Glutamatergic neuron (in vitro differentiated cells): ENCODE results near the gene SMCO2. TPM values are rescaled to one million over a fixed set of nuclear protein-coding genes. Genes with fewer than 3 reads are reported as not detected.
"Not testable (repeated sequence)": the region's sequence is repeated elsewhere in the genome, so short reads cannot be mapped to it uniquely, and the experiment has no call there.

Source experiments
- DNase-seq: peaks from one replicate; pipeline ENCODE4 v3.0.0; 2022
- H3K27ac Mint-ChIP-seq: one replicate; pipeline ENCODE4 v1.8.0; 2020; ENCODE audit warnings: mild to moderate bottlenecking, mixed read lengths, inconsistent platforms; ENCODE audit not compliant: unreplicated experiment
- H3K27me3 Mint-ChIP-seq: one replicate; pipeline ENCODE4 v1.8.0; 2020; ENCODE audit warnings: mild to moderate bottlenecking, moderate library complexity, mixed read lengths, inconsistent platforms; ENCODE audit not compliant: unreplicated experiment
- H3K36me3 Mint-ChIP-seq: one replicate; pipeline ENCODE4 v1.8.0; 2020; ENCODE audit warnings: mild to moderate bottlenecking, mixed read lengths, inconsistent platforms; ENCODE audit not compliant: unreplicated experiment
- H3K4me1 Mint-ChIP-seq: one replicate; pipeline ENCODE4 v1.8.0; 2020; ENCODE audit warnings: mild to moderate bottlenecking, low read depth, mixed read lengths, inconsistent platforms; ENCODE audit not compliant: unreplicated experiment
- H3K4me3 Mint-ChIP-seq: one replicate; pipeline ENCODE4 v1.8.0; 2020; ENCODE audit warnings: mild to moderate bottlenecking, mixed read lengths, inconsistent platforms; ENCODE audit not compliant: unreplicated experiment
- H3K9me3 Mint-ChIP-seq: one replicate; pipeline ENCODE4 v1.8.0; 2020; ENCODE audit warnings: mild to moderate bottlenecking, moderate library complexity, mixed read lengths, inconsistent platforms; ENCODE audit not compliant: unreplicated experiment
- CTCF ChIP-seq: fragments of 200-600 bp; sonication (generic); IDR thresholded peaks from one replicate; pipeline ENCODE4 v1.5.0; 2021; ENCODE audit not compliant: partially characterized antibody, unreplicated experiment
- total RNA-seq: library from RNA; stranded (reverse); fragmentation: NEBNext Ultra II Directional; extraction: Animal tissue kit (Norgen Biotek cat#: 25700); gene quantifications from one replicate; pipeline ENCODE4 v1.2.1, GENCODE V29; 2021; ENCODE audit not compliant: unreplicated experiment

Gene SMCO2
- total RNA-seq, 1 donor from 2014 or later: not detected

GRCh38 chr12:27539191-27539631, 92.7 kb downstream of the SMCO2 start:
- Mint-ChIP-seq H3K36me3 (no peaks in the 10 kb centered on the region), H3K4me3 (no peak overlapping the region), H3K27ac (no peak overlapping the region), H3K27me3 (no peaks in the 10 kb centered on the region), H3K4me1 (peaks cover 10% of the 10 kb centered on the region), H3K9me3 (peaks cover 2% of the 10 kb centered on the region)
- TF ChIP-seq CTCF: no peak
- no peak for DNase-seq

DNA sequence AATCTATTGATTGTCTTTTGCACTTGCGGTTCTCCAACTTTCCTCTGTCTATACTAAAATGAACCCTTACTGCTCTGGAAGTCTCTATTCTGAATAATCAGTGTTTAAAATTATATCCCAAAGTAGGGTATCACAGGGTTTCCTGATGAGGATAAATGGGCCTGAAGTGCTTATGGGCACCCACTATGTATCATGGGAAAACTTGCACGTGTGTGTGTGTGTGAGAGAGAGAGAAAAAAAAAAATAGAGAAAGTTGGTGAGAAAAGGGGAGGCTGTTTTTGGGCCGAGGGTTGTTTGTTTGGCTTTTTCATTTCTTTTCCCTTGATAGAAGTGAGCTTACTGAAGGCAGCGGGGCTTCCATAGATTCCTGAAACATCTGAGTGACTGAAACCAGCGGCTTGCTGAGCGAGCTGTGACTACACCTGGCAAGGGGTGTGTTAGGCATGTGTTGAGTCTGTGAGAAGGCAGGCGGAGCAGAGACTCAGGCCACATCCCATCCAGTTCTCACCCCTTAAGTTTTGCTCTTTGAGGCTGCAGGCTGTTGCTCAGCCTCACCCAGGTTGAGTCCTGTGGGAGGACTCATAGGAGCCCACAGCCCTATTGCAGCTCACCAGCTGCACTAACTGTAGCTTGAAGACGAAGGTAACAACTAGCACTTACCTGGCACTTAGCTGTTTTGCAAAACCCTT, 94.6 kb downstream of the SMCO2 start:
- DNase-seq: no peak
- Mint-ChIP-seq H3K4me3 (no peak overlapping the region), H3K27ac (no peak overlapping the region), H3K9me3 (peaks cover 4% of the 10 kb centered on the region), H3K4me1 (peaks cover 5% of the 10 kb centered on the region), H3K27me3 (no peaks in the 10 kb centered on the region), H3K36me3 (no peaks in the 10 kb centered on the region)
- TF ChIP-seq CTCF: no peak

GRCh38 chr12:27542628-27543027, 96.1 kb downstream of the SMCO2 start:
- Mint-ChIP-seq H3K4me1 (peaks cover 5% of the 10 kb centered on the region), H3K27me3 (no peaks in the 10 kb centered on the region), H3K36me3 (no peaks in the 10 kb centered on the region), H3K9me3 (peaks cover 2% of the 10 kb centered on the region), H3K27ac (no peak overlapping the region), H3K4me3 (no peak overlapping the region)
- no peak for DNase-seq
- no peak for TF ChIP-seq CTCF

DNA sequence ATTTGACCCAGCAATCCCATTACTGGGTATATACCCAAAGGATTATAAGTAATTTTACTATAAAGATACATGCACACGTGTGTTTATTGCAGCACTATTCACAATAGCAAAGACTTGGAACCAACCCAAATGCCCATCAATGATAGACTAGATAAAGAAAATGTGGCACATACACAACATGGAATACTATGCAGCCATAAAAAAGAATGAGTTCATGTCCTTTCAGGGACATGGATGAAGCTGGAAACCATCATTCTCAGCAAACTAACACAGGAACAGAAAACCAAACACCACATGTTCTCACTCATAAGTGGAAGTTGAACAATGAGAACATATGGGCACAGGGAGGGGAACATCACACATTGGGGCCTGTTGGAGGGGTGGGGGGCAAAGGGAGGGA, 98.3 kb downstream of the SMCO2 start:
- not testable (repeated sequence) for DNase-seq, H3K9me3 Mint-ChIP-seq, H3K36me3 Mint-ChIP-seq, H3K4me3 Mint-ChIP-seq, H3K27me3 Mint-ChIP-seq, H3K27ac Mint-ChIP-seq
- H3K4me1 Mint-ChIP-seq: peaks cover 11% of the 10 kb centered on the region

DNA sequence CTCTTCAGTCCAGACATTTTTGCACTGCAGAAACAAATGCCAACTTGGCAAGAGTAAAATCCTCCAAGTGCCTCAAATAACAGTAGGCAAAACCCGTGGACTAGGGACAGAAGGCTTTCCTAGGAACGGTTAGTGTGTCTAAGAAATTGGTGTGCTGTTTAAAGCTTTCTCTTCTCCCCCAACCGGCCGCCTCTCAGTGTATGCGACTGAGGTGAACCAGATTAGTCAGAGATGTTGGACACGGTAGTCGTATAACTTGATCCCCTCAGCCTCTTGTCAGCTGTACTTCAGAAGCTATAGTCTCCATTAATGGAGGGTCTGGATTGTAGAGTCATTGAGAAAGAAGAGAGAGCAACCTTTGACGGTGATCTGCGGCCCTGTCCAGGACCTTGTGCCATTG, 99.1 kb downstream of the SMCO2 start:
- no peak for DNase-seq
- Mint-ChIP-seq H3K27me3 (no peaks in the 10 kb centered on the region), H3K27ac (no peak overlapping the region), H3K4me3 (no peak overlapping the region), H3K36me3 (no peaks in the 10 kb centered on the region), H3K9me3 (peaks cover 2% of the 10 kb centered on the region), H3K4me1 (peaks cover 17% of the 10 kb centered on the region)
- TF ChIP-seq CTCF: no peak
